Keratinocyte (primary cell): Measurements from ENCODE around the gene C1QTNF3.

Source experiments
- CTCF ChIP-seq, 3 experiments: IDR thresholded peaks in 1 of 3; conservative IDR thresholded peaks in 1 of 3; optimal IDR thresholded peaks in 1 of 3; 2 replicates in 2 of 3; 3 replicates in 1 of 3; pipeline versions ENCODE3 to v1.5.1; 2011; ENCODE audit warnings: low read length in 3 of 3, mild to moderate bottlenecking in 3 of 3, moderate library complexity in 2 of 3, control low read depth in 1 of 3, inconsistent platforms in 1 of 3; ENCODE audit not compliant: insufficient read depth in 2 of 3; ENCODE audit errors: extremely low read depth in 1 of 3
- EZH2 ChIP-seq: IDR thresholded peaks from one replicate; pipeline ENCODE4 v1.6.1; 2012; ENCODE audit warnings: inconsistent platforms, mild to moderate bottlenecking, low read length, moderate library complexity

GRCh38 chr5:33994845-33995244, 48.2 kb downstream of the C1QTNF3 start:
- TF ChIP-seq CTCF (optimal IDR thresholded peaks at IDR 0.05 in 1 of 3, IDR thresholded peaks at IDR 0.05 in 1 of 3, conservative IDR thresholded peaks at IDR 0.05 in 1 of 3; ENCODE audit: extremely low read depth in 1 of 3, insufficient read depth in 2 of 3, low read length in 3 of 3), result peak in 1 of 3 experiments; percentile 70
- TF ChIP-seq EZH2, result no peak
